IMR-90 (cell line): ENCODE measurements around the gene HSPB7. TPM values are rescaled to one million over a fixed set of nuclear protein-coding genes. Genes with fewer than 3 reads are reported as not detected.
"Not testable (repeated sequence)": the region's sequence is repeated elsewhere in the genome, so short reads cannot be mapped to it uniquely, and the experiment has no call there.

Experiments
- ATAC-seq: fragments of 200-7000 bp; cut with Tn5 transposase; 2 replicates; pipeline ENCODE4 v1.9.1; 2020; ENCODE audit warnings: low read depth, mild to moderate bottlenecking, moderate library complexity
- BruUV-seq: library from RNA; stranded (reverse); fragments of 400-500 nt; replicated peaks from 2 replicates; lab custom pipeline; 2021; lab: Mats Ljungman, UMichigan
- CTCF ChIA-PET: fragments of 300-600 bp; formaldehyde crosslinking; extraction: SDS; loops from one replicate; lab custom pipeline; 2021; ENCODE audit warnings: antibody characterized with exemption; lab: Yijun Ruan, JAX
- POLR2A ChIA-PET: fragments of 300-600 bp; sonication (Branson Sonifier 250); formaldehyde crosslinking; loops from one replicate; lab custom pipeline; 2022; ENCODE audit warnings: antibody characterized with exemption; ENCODE audit not compliant: unreplicated experiment; lab: Charles Lee
- DNase-seq: peaks from one replicate; pipeline ENCODE4 v3.0.0; 2013
- H2AFZ ChIP-seq: replicated peaks from 2 replicates; pipeline ENCODE3; 2013; ENCODE audit warnings: low read length, mild to moderate bottlenecking; ENCODE audit not compliant: poor library complexity
- H2AK5ac ChIP-seq: 2 replicates; pipeline ENCODE4 v1.6.1; 2013; ENCODE audit warnings: low read depth, low read length, inconsistent platforms
- H2AK9ac ChIP-seq: replicated peaks from 2 replicates; pipeline ENCODE3; 2013; ENCODE audit warnings: mild to moderate bottlenecking, low read depth, low read length, moderate library complexity; ENCODE audit not compliant: poor library complexity
- H2BK120ac ChIP-seq: 2 replicates; pipeline ENCODE4 v1.6.1; 2013; ENCODE audit warnings: low read depth, low read length, inconsistent platforms
- H2BK15ac ChIP-seq: 3 replicates; pipeline ENCODE4 v1.6.1; 2013; ENCODE audit warnings: low read depth, low read length, inconsistent platforms
- H2BK20ac ChIP-seq: 2 replicates; pipeline ENCODE4 v1.6.1; 2013; ENCODE audit warnings: low read depth, mild to moderate bottlenecking, inconsistent platforms, low read length, moderate library complexity
- H2BK5ac ChIP-seq: 2 replicates; pipeline ENCODE4 v1.6.1; 2013; ENCODE audit warnings: mild to moderate bottlenecking, low read depth, low read length, inconsistent platforms; ENCODE audit not compliant: poor library complexity, severe bottlenecking
- H3K14ac ChIP-seq: replicated peaks from 2 replicates; pipeline ENCODE4 v1.6.1; 2013; ENCODE audit warnings: low read depth, low read length, inconsistent platforms
- H3K18ac ChIP-seq: 2 replicates; pipeline ENCODE4 v1.6.1; 2013; ENCODE audit warnings: low read depth, low read length, control low read depth
- H3K23ac ChIP-seq: 2 replicates; pipeline ENCODE4 v1.6.1; 2013; ENCODE audit warnings: low read depth, low read length, inconsistent platforms
- H3K27ac ChIP-seq: 2 replicates; pipeline ENCODE4 v1.5.1; 2013; ENCODE audit warnings: mild to moderate bottlenecking, control low read depth, low read length; ENCODE audit not compliant: insufficient read depth
- H3K27me3 ChIP-seq: 2 replicates; pipeline ENCODE4 v1.6.1; 2013; ENCODE audit warnings: low read length; ENCODE audit not compliant: control insufficient read depth, insufficient read depth
- H3K36me3 ChIP-seq: 2 replicates; pipeline ENCODE4 v1.6.1; 2013; ENCODE audit warnings: low read length, mixed read lengths; ENCODE audit not compliant: control insufficient read depth, insufficient read depth
- H3K4ac ChIP-seq: 2 replicates; pipeline ENCODE4 v1.6.1; 2013; ENCODE audit warnings: low read depth, low read length, inconsistent platforms
- H3K4me1 ChIP-seq: 2 replicates; pipeline ENCODE4 v1.6.1; 2013; ENCODE audit warnings: low read length, mixed read lengths; ENCODE audit not compliant: control insufficient read depth, insufficient read depth
- H3K4me2 ChIP-seq: 2 replicates; pipeline ENCODE4 v1.6.1; 2013; ENCODE audit warnings: low read depth, mild to moderate bottlenecking, control low read depth, low read length, moderate library complexity
- H3K4me3 ChIP-seq: 2 replicates; pipeline ENCODE4 v1.5.1; 2013; ENCODE audit warnings: low read depth, mild to moderate bottlenecking, control low read depth, low read length, moderate library complexity; ENCODE audit not compliant: insufficient read depth
- H3K56ac ChIP-seq: 2 replicates; pipeline ENCODE4 v1.6.1; 2013; ENCODE audit warnings: low read length, inconsistent platforms; ENCODE audit not compliant: insufficient read depth; ENCODE audit errors: extremely low read depth
- H3K79me1 ChIP-seq, 2 experiments: 2 replicates each; pipeline ENCODE4 v1.6.1; 2013; ENCODE audit warnings: low read length in 2 of 2, inconsistent platforms in 1 of 2, low read depth in 1 of 2
- H3K9ac ChIP-seq: 2 replicates; pipeline ENCODE4 v1.6.1; 2013; ENCODE audit warnings: low read depth, low read length, control low read depth
- H3K9me1 ChIP-seq: 2 replicates; pipeline ENCODE4 v1.6.1; 2013; ENCODE audit warnings: low read length, inconsistent platforms; ENCODE audit not compliant: insufficient read depth
- H3K9me3 ChIP-seq: 2 replicates; pipeline ENCODE4 v1.6.1; 2013; ENCODE audit warnings: low read length; ENCODE audit not compliant: control insufficient read depth, insufficient read depth
- H4K20me1 ChIP-seq: 2 replicates; pipeline ENCODE4 v1.6.1; 2013; ENCODE audit warnings: low read length, inconsistent platforms; ENCODE audit not compliant: insufficient read depth
- H4K5ac ChIP-seq: 2 replicates; pipeline ENCODE4 v1.6.1; 2013; ENCODE audit warnings: mild to moderate bottlenecking, low read depth, low read length, control low read depth
- H4K8ac ChIP-seq, 2 experiments: 2 replicates each; pipeline ENCODE4 v1.6.1; 2013; ENCODE audit warnings: low read depth in 2 of 2, low read length in 2 of 2, control low read depth in 1 of 2, inconsistent platforms in 1 of 2
- H4K91ac ChIP-seq: 2 replicates; pipeline ENCODE4 v1.6.1; 2013; ENCODE audit warnings: low read depth, low read length, inconsistent platforms; ENCODE audit not compliant: insufficient read depth
- BHLHE40 ChIP-seq: fragments of 150-350 bp; IDR thresholded peaks from 2 replicates; pipeline ENCODE4 v1.6.1; 2016; ENCODE audit warnings: mild to moderate bottlenecking, low read depth, low read length
- CEBPB ChIP-seq: IDR thresholded peaks from 2 replicates; pipeline ENCODE4 v1.6.1; 2012; ENCODE audit warnings: low read depth, low read length, improper control_type of control experiment
- FOS ChIP-seq: fragments of 150-350 bp; IDR thresholded peaks from 2 replicates; pipeline ENCODE4 v1.6.1; 2016; ENCODE audit warnings: low read depth, low read length
- MAFK ChIP-seq: IDR thresholded peaks from 2 replicates; pipeline ENCODE4 v1.6.1; 2012; ENCODE audit warnings: low read depth, low read length, improper control_type of control experiment
- MXI1 ChIP-seq: IDR thresholded peaks from 2 replicates; pipeline ENCODE4 v1.6.1; 2012; ENCODE audit warnings: low read depth, mild to moderate bottlenecking, low read length, moderate library complexity, borderline replicate concordance
- RAD21 ChIP-seq: IDR thresholded peaks from 2 replicates; pipeline ENCODE4 v1.6.1; 2012; ENCODE audit warnings: low read length, improper control_type of control experiment
- RFX5 ChIP-seq: IDR thresholded peaks from 2 replicates; pipeline ENCODE4 v1.8.0; 2012; ENCODE audit warnings: low read depth, mild to moderate bottlenecking, low read length, moderate library complexity
- WGBS, 2 experiments: methylation state at CpG; one replicate each; pipeline versions ENCODE4 v1.1.5 to v1.1.7; 2013; ENCODE audit warnings: missing lambda C conversion rate in 2 of 2; ENCODE audit not compliant: insufficient read length in 1 of 2; ENCODE audit errors: extremely low coverage in 2 of 2; 5-methylcytosine and 5-hydroxymethylcytosine counted together
- dilution Hi-C: fragments of 300-500 bp; cut with HindIII; formaldehyde crosslinking; loops from one replicate; pipeline ENCODE4 v1.14.3; 2018; ENCODE audit warnings: low sequenced_read_pairs; ENCODE audit not compliant: unreplicated experiment
- in situ Hi-C: fragments of 300-500 bp; cut with MboI; formaldehyde crosslinking; loops from 3 replicates; pipeline ENCODE4 v1.14.3; 2019; ENCODE audit warnings: low sequenced_read_pairs, inconsistent platforms, mixed read lengths
- intact Hi-C: fragments of 100-400 bp; cut with micrococcal nuclease; formaldehyde crosslinking; loops from 2 replicates; pipeline ENCODE4 v1.10.0; 2022
- polyA plus RNA-seq, 3 experiments: library from polyadenylated mRNA; depleted of rRNA; stranded (reverse); fragments of >200 nt; gene quantifications; 2 replicates each; pipeline ENCODE4 v1.2.3, GENCODE V29; 2012; ENCODE audit warnings: low replicate concordance in 1 of 3
- total RNA-seq: library from RNA; depleted of rRNA; stranded (reverse); fragments of >200 nt; gene quantifications from 2 replicates; pipeline ENCODE4 v1.2.3, GENCODE V29; 2012

Gene HSPB7
- total and polyA plus RNA-seq, 2 of the 4 experiments (the other 2 are of a cell fraction): 0.54 to 3.0 TPM

- Histone ChIP-seq H3K23ac (no peak overlapping the region), H2BK5ac (no peak overlapping the region), H2AK5ac (no peak overlapping the region), H2AK9ac (no peak overlapping the region), H2BK15ac (no peak overlapping the region), H2BK120ac (no peak overlapping the region), H3K4me1 (peaks cover 2% of the 10 kb centered on the region; the same call in 1 of the 2 replicates), H3K4me3 (no peak overlapping the region), H2AFZ (no peak overlapping the region), H4K20me1 (no peaks in the 10 kb centered on the region; the same call in 1 of the 2 replicates), H4K8ac (no peak overlapping the region), H3K79me1 (no peaks in the 10 kb centered on the region), H3K9ac (no peak overlapping the region), H4K91ac (no peak overlapping the region), H3K27me3 (peaks cover 49% of the 10 kb centered on the region), H3K4me2 (no peak overlapping the region), H2BK20ac (no peak overlapping the region), H3K9me1 (no peaks in the 10 kb centered on the region), H3K18ac (no peak overlapping the region), H3K36me3 (no peaks in the 10 kb centered on the region), H3K4ac (no peak overlapping the region), H3K9me3 (no peaks in the 10 kb centered on the region), H3K27ac (no peak overlapping the region), H4K5ac (no peak overlapping the region), H3K56ac (no peak overlapping the region), H3K14ac (no peak overlapping the region)
- 82% methylated on average over 7 of the region's 15 CpGs; no CpG with 5 or more reads in 1 of the 2 experiments for WGBS, 2 experiments
- ATAC-seq: no peak
- CTCF ChIA-PET: no interaction called here
- BruUV-seq: no TSS peak
- dilution Hi-C loops: no loop called here
- in situ Hi-C loops: no loop called here
- intact Hi-C loops: no loop called here
- POLR2A ChIA-PET: no interaction called here
- no peak for DNase-seq
- TF ChIP-seq RAD21: no peak
- TF ChIP-seq BHLHE40: no peak
- TF ChIP-seq FOS: no peak
- TF ChIP-seq MAFK: no peak
- no peak for TF ChIP-seq CEBPB
- TF ChIP-seq MXI1: no peak
- no peak for TF ChIP-seq RFX5
These were observed 45.5 kb upstream of the HSPB7 start for GRCh38 chr1:16063226-16063829.

- H2BK20ac ChIP-seq, CTCF ChIA-PET, H4K8ac ChIP-seq, in situ Hi-C loops, H4K20me1 ChIP-seq, H3K4me1 ChIP-seq, H3K9me1 ChIP-seq, H2AK9ac ChIP-seq, H3K14ac ChIP-seq, H2AFZ ChIP-seq, ATAC-seq, H4K5ac ChIP-seq, H3K23ac ChIP-seq, H3K4ac ChIP-seq, H3K9ac ChIP-seq, POLR2A ChIA-PET, H3K79me1 ChIP-seq, DNase-seq, H3K4me3 ChIP-seq, H3K9me3 ChIP-seq, H2AK5ac ChIP-seq, H3K4me2 ChIP-seq, H3K36me3 ChIP-seq, H4K91ac ChIP-seq, H3K56ac ChIP-seq, H2BK120ac ChIP-seq, intact Hi-C loops, H2BK15ac ChIP-seq, H2BK5ac ChIP-seq, H3K27ac ChIP-seq, H3K18ac ChIP-seq, BruUV-seq, dilution Hi-C loops: not testable (repeated sequence)
- no CpG with 5 or more reads among the region's 9 CpGs for WGBS, 2 experiments
- H3K27me3 ChIP-seq: peaks cover 49% of the 10 kb centered on the region
These were observed 44.8 kb upstream of the HSPB7 start for GRCh38 chr1:16062687-16063075.
